Stimulated activated CD8-positive, alpha-beta memory T cell treated with anti-CD3 and anti-CD28 coated beads, Interleukin-12 subunit alpha, Interleukin-12 subunit beta, amount 100 ng/mL, for 24 hours (primary cell): Measurements from ENCODE around the gene CNBP.
"Not testable (repeated sequence)": the region's sequence is repeated elsewhere in the genome, so short reads cannot be mapped to it uniquely, and the experiment has no call there.

ENCODE experiments used
- DNase-seq: peaks from one replicate; pipeline ENCODE4 v3.0.0-alpha.2; 2020; ENCODE audit errors: extremely low read depth

The CNBP gene

DNA sequence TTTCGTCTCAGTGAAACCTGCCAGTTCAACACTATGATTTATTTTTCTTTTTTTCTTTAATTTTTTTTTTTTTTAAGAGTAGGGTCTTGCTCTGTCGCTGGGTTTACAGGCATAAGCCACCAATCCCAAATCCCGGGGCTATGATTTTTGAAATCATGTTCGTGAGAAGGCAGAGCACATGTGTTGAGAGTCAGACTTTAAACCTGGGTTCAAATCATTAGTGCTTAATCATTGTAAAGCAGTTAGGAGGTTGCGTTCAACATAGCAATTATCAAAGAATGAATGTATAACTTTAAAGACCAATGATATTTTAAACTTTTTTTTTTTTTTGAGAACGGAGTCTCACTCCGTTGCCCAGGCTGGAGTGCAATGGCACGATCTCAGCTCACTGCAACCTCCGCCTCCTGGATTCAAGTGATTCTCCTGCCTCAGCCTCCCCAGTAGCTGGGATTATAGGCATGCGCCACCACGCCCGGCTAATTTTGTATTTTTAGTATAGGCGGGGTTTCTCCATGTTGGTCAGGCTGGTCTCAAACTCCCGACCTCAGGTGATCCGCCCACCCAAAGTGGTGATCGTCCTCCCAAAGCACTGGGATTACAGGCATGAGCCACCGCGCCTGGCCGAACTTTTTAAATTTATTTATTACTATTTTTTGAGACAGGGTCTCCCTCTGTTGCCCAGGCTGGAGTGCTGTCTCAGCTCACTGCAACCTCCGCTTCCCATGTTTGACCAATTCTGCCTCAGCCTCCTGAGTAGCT is 1.3 kb upstream of the CNBP start:
- not testable (repeated sequence) for DNase-seq

DNA sequence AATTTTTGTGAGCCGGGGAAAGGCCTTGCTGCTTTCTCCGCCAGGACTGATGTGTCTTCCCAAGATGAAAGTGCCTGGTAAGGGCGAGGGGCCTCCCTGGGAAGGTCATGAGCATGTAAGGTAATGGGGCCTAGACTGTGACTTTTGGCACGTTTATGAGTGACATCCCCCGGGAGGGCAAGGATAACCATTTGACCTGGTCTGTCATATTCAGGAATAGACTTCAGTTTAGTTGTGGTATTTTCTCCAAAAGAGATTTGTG is 631 bp upstream of the CNBP start:
- DNase-seq, result no peak

DNA sequence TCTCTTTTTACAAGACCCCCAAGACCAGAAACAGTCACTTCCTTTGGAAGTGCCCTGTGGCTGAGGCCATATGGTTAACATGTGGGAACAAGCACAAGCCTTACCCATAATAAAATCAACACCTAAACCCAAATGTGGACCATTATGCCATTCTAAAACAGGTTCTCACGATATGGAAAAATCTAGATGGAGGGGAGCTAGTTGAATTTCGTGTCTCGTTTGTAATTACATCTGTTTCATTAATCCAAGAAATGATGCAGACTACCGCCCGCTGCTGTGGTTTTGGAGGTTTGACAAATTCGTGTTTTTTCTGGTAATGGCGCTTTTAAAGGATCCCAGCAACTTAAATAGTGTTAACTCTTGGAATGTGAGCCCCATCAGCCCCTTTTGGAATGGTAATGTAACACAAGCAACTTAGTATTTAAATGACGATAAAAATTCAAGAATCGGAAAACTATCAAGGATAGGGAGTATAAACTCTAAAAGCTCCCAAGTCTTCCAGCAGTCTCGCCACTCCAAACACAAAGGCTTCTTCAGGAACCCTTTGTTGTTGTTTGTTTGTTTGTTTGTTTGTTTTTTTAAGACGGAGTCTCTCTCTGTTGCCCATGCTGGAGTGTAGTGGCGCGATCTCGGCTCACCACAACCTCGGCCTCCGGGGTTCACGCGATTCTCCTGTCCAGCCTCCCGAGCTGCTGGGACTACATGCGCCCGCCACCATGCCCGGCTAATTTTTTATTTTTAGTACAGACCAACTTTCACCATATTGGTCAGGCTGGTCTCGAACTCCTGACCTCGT is 1.1 kb downstream of the CNBP start:
- DNase-seq, result no peak

DNA sequence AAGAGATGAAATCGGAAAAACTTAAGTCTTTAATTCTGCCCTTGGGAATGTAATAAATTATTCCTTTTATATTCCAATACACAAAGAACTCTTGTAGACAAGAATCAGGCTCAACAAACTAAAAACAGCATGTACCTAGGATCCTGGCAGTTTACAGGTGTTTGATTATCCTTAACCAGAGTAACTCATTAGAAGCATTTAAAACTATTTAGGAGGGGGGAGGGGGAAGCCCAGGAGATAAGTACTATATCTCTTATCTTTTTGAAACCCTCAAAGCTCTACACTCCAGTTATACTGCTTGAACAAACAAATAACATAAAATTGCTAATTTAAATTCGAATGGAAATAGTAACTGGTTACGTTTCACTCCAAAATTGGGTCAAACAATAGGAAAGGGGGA is 1.9 kb downstream of the CNBP start:
- no peak for DNase-seq

DNA sequence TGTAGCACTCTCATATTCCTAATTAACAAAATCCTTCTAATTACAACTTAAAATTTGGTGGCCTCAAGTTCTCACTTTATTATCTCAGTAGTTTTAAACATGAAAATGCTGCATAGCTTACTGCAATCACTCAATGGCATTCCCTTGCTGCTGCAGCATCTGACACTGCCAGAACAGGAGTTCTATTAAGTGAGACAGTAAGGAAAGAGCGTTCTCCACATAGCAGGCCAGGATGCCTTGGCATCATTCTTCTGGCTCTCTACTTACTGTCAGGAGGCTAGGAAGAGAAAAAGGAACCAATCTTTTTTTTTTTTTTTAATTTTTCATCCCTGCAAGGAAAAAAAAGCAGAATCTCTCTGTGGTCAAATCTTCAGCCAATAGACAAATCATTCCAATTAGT is 3.2 kb downstream of the CNBP start:
- no peak for DNase-seq

DNA sequence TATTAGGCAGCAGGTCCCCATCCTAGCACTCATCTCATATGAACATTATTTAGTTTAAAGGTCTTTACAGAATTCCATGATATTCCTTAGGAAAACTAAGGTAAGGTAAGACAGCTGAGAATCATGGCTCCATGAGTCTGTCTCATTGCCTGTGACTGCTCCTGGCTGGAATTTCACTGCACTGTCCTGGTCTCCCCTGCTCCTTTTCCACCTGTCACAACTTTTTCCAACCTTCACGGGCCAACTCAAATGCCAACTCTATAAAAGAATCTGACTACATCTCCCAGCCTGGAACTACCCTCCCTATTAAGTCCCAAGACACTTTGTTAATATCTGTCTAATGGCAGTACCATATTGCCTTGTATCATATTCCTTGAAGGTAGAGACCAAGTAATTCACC is 7.6 kb downstream of the CNBP start:
- no peak for DNase-seq

- DNase-seq, result no peak
These were observed 10.0 kb downstream of the CNBP start for GRCh38 chr3:129173725-129174124.

GRCh38 chr3:129173206-129173605 is 10.5 kb downstream of the CNBP start:
- DNase-seq, result no peak

GRCh38 chr3:129166579-129167332 is 16.9 kb downstream of the CNBP start:
- DNase-seq, result no peak

DNA sequence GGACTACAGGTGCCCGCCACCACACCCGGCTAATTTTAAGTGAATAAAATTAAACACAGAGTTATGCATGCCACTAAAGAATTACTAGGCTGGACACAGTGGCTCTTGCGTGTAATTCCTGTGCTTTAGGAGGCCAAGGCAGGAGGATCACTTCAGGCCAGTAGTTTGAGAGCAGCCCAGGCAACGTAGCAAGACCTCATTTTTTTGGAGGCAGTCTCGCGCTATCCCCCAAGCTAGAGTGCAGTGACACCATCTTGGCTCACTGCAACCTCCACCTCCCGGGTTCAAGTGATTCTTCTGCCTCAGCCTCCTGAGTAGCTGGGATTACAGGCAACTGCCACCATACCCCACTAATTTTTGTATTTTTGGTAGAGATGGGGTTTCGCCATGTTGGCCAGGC is 18.1 kb downstream of the CNBP start:
- DNase-seq, result not testable (repeated sequence)

GRCh38 chr3:129164500-129164899 is 19.2 kb downstream of the CNBP start:
- no peak for DNase-seq

GRCh38 chr3:129162729-129163579 is 20.7 kb downstream of the CNBP start:
- DNase-seq, result no peak

- DNase-seq, result no peak
These were observed 21.8 kb downstream of the CNBP start for GRCh38 chr3:129161860-129162271.

- peak; percentile 72 for DNase-seq
These were observed 22.5 kb downstream of the CNBP start, which contains the start of gene ISY1 for GRCh38 chr3:129160891-129161859. TSS of gene ISY1 (minus strand) at chr3:129161063. CDS start at chr3:129160975, 88 bp downstream.

DNA sequence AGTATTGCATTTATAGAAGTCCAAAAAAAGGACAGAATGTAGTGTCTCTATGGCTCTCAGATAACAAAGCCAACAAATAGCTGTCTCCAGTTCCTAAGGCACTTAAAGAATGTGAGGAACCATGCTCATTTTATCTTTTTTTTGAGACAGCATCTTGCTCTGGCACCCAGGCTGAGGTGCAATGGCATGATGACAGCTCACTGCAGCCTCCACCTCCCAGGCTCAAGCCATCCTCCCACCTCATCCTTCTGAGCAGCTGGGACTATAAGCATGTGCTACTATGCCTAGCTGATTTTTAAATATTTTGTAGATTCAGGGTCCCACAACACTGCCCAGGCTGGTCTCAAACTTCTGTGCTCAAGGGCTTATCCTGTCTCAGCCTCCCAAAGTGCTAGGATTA is 38.9 kb downstream of the CNBP start:
- DNase-seq, result no peak

DNA sequence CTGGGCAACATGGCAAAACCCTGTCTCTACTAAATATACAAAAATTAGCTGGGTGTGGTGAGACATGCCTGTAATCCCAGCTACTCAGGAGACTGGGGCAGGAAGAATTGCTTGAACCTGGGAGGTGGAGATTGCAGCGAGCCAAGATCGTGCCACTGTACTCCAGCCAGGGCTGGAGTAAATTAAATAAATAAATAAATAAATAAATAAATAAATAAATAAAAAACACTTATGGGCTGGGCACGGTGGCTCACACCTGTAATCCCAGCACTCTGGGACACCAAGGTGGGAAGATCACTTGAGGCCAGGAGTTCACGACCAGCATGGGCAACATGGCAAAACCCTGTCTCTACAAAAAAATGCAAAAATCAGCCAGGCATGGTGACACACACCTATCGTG is 42.7 kb downstream of the CNBP start:
- not testable (repeated sequence) for DNase-seq

DNA sequence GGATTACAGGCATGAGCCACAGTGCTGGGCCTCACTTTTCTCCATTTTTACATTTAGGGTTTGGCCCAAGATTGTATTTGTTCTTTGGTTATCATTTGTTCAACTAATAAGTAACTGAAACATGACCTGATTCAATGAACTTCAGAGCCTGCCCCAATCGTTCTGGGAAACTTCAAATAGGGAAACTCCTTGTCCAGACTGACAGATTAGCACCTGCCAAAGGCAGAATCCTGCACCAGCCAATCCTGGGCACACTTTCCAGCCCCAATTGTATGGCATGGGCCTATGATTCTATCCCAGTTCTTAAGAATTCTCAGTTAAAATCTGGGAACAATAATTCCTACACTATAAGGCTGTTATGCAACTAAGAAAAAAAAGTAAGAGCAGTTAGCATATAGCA is 43.8 kb downstream of the CNBP start:
- no peak for DNase-seq

GRCh38 chr3:129136275-129136674 is 47.4 kb downstream of the CNBP start:
- not testable (repeated sequence) for DNase-seq

DNA sequence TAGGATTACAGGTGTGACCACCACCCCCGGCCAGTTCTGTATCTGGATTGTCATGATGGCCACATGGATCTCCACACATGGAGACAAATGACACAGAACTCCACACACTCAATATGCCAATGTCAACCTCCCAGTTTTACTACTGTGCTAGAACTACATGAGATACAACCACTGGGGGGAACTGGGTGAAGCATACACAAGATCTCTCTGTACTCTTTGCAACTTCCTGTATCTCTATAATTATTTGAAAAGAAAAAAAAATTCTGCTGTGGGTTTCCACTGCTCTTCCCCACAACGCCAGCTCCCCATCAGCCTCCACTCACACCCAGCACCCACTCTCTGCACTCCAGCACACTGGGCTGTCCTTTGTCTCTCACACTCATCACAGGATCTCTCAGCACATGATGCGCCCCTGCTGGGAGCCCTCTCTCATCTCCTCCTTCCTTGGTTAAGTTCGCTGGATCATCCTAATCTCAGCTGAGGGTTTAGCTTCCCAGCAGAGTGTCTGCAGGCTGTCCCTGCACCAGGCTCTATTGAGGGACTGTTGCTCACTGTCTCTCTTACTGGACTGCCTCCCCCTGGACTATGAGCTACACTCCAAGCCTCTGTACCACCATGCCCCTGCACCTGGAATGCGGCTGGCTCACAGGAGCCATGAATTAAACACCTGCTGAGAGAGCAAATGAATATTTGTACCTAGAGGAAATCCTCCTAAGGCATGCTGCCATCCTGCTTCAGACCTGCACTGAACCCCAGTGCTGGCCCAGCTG is 51.4 kb downstream of the CNBP start:
- no peak for DNase-seq
